GM23338 (cell line): ENCODE results near the gene USP15. TPM values are rescaled to one million over a fixed set of nuclear protein-coding genes. Genes with fewer than 3 reads are reported as not detected.

Experiments used
- ATAC-seq: fragments of 200-7000 bp; cut with Tn5 transposase; 3 replicates; pipeline ENCODE4 v1.9.1; 2020
- DNase-seq: peaks from one replicate; pipeline ENCODE4 v3.0.0-alpha.2; 2015; ENCODE audit warnings: low spot score
- H2AFZ ChIP-seq: fragments of 200-600 bp; sonication (generic); 2 replicates; pipeline ENCODE4 v1.8.0; 2016; ENCODE audit warnings: antibody characterized with exemption, mild to moderate bottlenecking, moderate library complexity
- H3F3A ChIP-seq: fragments of 200-600 bp; sonication (generic); replicated peaks from 2 replicates; pipeline ENCODE4 v1.8.0; 2017; ENCODE audit warnings: antibody characterized with exemption, mixed run types, low read depth
- H3K27ac ChIP-seq: fragments of 200-600 bp; sonication (generic); 2 replicates; pipeline ENCODE4 v1.6.1; 2016; ENCODE audit warnings: low read depth
- H3K27me3 ChIP-seq: fragments of 200-600 bp; sonication (generic); 2 replicates; pipeline ENCODE4 v1.8.0; 2016; ENCODE audit warnings: mild to moderate bottlenecking, mixed run types, moderate library complexity; ENCODE audit not compliant: insufficient read depth
- H3K36me3 ChIP-seq: fragments of 200-600 bp; sonication (generic); 2 replicates; pipeline ENCODE4 v1.8.0; 2016; ENCODE audit warnings: mild to moderate bottlenecking; ENCODE audit not compliant: insufficient read depth
- H3K4me1 ChIP-seq: fragments of 200-600 bp; sonication (generic); 2 replicates; pipeline ENCODE4 v1.8.0; 2016; ENCODE audit warnings: mild to moderate bottlenecking, moderate library complexity; ENCODE audit not compliant: insufficient read depth
- H3K4me2 ChIP-seq: fragments of 200-600 bp; sonication (generic); 2 replicates; pipeline ENCODE4 v1.7.1; 2017; ENCODE audit warnings: mixed run types
- H3K4me3 ChIP-seq: fragments of 200-600 bp; sonication (generic); 2 replicates; pipeline ENCODE4 v1.6.1; 2016; ENCODE audit warnings: mixed run types
- H3K79me2 ChIP-seq: fragments of 200-600 bp; sonication (generic); replicated peaks from 2 replicates; pipeline ENCODE4 v1.8.0; 2017; ENCODE audit warnings: mild to moderate bottlenecking; ENCODE audit not compliant: insufficient read depth
- H3K9me2 ChIP-seq: fragments of 200-600 bp; sonication (generic); 2 replicates; pipeline ENCODE4 v1.8.0; 2017; ENCODE audit not compliant: insufficient read depth
- H4K20me1 ChIP-seq: fragments of 200-600 bp; sonication (generic); replicated peaks from 2 replicates; pipeline ENCODE4 v1.8.0; 2017; ENCODE audit warnings: mild to moderate bottlenecking; ENCODE audit not compliant: insufficient read depth
- H3K27ac Mint-ChIP-seq: 2 replicates; pipeline ENCODE4 v1.8.0; 2020; ENCODE audit warnings: inconsistent platforms, mild to moderate bottlenecking, moderate library complexity, mixed read lengths
- H3K27me3 Mint-ChIP-seq: 3 replicates; pipeline ENCODE4 v1.8.0; 2022; ENCODE audit warnings: low read depth, mild to moderate bottlenecking, moderate library complexity, mixed read lengths, inconsistent platforms; ENCODE audit not compliant: insufficient read depth, poor library complexity
- H3K36me3 Mint-ChIP-seq: 3 replicates; pipeline ENCODE4 v1.8.0; 2021; ENCODE audit warnings: low read depth, mild to moderate bottlenecking, inconsistent platforms, moderate library complexity, mixed read lengths
- H3K4me1 Mint-ChIP-seq: 3 replicates; pipeline ENCODE4 v1.8.0; 2020; ENCODE audit warnings: mild to moderate bottlenecking, inconsistent platforms, mixed read lengths
- H3K4me3 Mint-ChIP-seq: 3 replicates; pipeline ENCODE4 v1.8.0; 2021; ENCODE audit warnings: moderate library complexity, mild to moderate bottlenecking, inconsistent platforms, mixed read lengths
- H3K9me3 Mint-ChIP-seq: 3 replicates; pipeline ENCODE4 v1.8.0; 2020; ENCODE audit warnings: moderate library complexity, mild to moderate bottlenecking, inconsistent platforms, mixed read lengths
- CREB1 ChIP-seq: fragments of 250-450 bp; sonication (Bioruptor Pico); IDR thresholded peaks from 2 replicates; pipeline ENCODE4 v1.5.0; 2020; ENCODE audit warnings: low read depth, mild to moderate bottlenecking, moderate library complexity
- EZH2 ChIP-seq: fragments of 200-600 bp; sonication (generic); IDR thresholded peaks from one replicate; pipeline ENCODE4 v1.8.0; 2017; ENCODE audit warnings: antibody characterized with exemption, mild to moderate bottlenecking, low read depth; ENCODE audit not compliant: unreplicated experiment
- EZH2phosphoT487 ChIP-seq: fragments of 200-600 bp; sonication (generic); IDR thresholded peaks from one replicate; pipeline ENCODE4 v1.8.1; 2018; ENCODE audit warnings: antibody characterized with exemption; ENCODE audit not compliant: unreplicated experiment
- JUNB ChIP-seq: IDR thresholded peaks from one replicate; pipeline ENCODE4 v1.6.1; 2016; ENCODE audit warnings: antibody characterized with exemption; ENCODE audit not compliant: unreplicated experiment
- NANOG ChIP-seq: IDR thresholded peaks from 2 replicates; pipeline ENCODE4 v1.6.1; 2016; ENCODE audit warnings: antibody characterized with exemption, borderline replicate concordance
- POLR2AphosphoS5 ChIP-seq: IDR thresholded peaks from 2 replicates; pipeline ENCODE4 v1.6.1; 2016; ENCODE audit warnings: antibody characterized with exemption, low read depth
- STAT1 ChIP-seq: IDR thresholded peaks from one replicate; pipeline ENCODE4 v1.6.1; 2016; ENCODE audit warnings: antibody characterized with exemption; ENCODE audit not compliant: unreplicated experiment
- ZNF114 ChIP-seq: fragments of 250-450 bp; sonication (Bioruptor Pico); IDR thresholded peaks from 2 replicates; pipeline ENCODE4 v1.5.0; 2020; ENCODE audit warnings: mild to moderate bottlenecking, moderate library complexity
- ZNF331 ChIP-seq: fragments of 250-450 bp; sonication (Bioruptor Pico); IDR thresholded peaks from 2 replicates; pipeline ENCODE4 v1.5.0; 2020; ENCODE audit warnings: low read depth, mild to moderate bottlenecking, moderate library complexity
- polyA plus RNA-seq: library from polyadenylated mRNA; unstranded; fragments of >200 nt; fragmentation: Nextera tagmentation; extraction: Ambion mirVana; gene quantifications from 2 replicates; pipeline ENCODE4 v1.2.1, GENCODE V29; 2016
- total RNA-seq: library from RNA; depleted of rRNA; stranded (reverse); fragments of >200 nt; shearing (Covaris generic); gene quantifications from 2 replicates; pipeline ENCODE4 v1.2.3, GENCODE V29; 2014
- TF ChIP-seq, protein P1 (sequence below), 2 experiments: fragments of 200-600 bp in 1 of 2; sonication (generic) in 1 of 2; conservative IDR thresholded peaks; 2 replicates each; pipeline versions ENCODE4 v1.5.1 to v1.6.1; 2016 to 2017; ENCODE audit warnings: antibody characterized with exemption in 2 of 2, low read depth in 2 of 2, mild to moderate bottlenecking in 2 of 2, moderate library complexity in 1 of 2
- TF ChIP-seq, protein P2 (sequence below): IDR thresholded peaks from one replicate; pipeline ENCODE4 v1.6.1; 2018; ENCODE audit warnings: antibody characterized with exemption; ENCODE audit not compliant: unreplicated experiment

The USP15 gene
- total and polyA plus RNA-seq, 2 experiments from 2014 or later: 29.5 to 60.3 TPM

GRCh38 chr12:62233805-62234204, 26.4 kb upstream of the USP15 start:
- Histone ChIP-seq H3K79me2 (no peaks in the 10 kb centered on the region), H3K4me3 (no peak overlapping the region), H3K4me1 (no peaks in the 10 kb centered on the region), H3K4me2 (no peak overlapping the region), H2AFZ (no peak overlapping the region), H3K27ac (no peak overlapping the region), H3F3A (no peaks in the 10 kb centered on the region), H4K20me1 (no peaks in the 10 kb centered on the region), H3K27me3 (no peaks in the 10 kb centered on the region), H3K36me3 (no peaks in the 10 kb centered on the region), H3K9me2 (no peaks in the 10 kb centered on the region)
- DNase-seq (no peak), ATAC-seq (no peak)
- H3K4me3 Mint-ChIP-seq: no peak overlapping the region
- no peak overlapping the region for H3K27ac Mint-ChIP-seq
- H3K4me1 Mint-ChIP-seq: no peaks in the 10 kb centered on the region
- H3K36me3 Mint-ChIP-seq: no peaks in the 10 kb centered on the region
- no peaks in the 10 kb centered on the region; the same call in 2 of the 3 replicates for H3K9me3 Mint-ChIP-seq
- no peak for TF ChIP-seq EZH2
- no peak for TF ChIP-seq EZH2phosphoT487
- TF ChIP-seq, protein P1, sequence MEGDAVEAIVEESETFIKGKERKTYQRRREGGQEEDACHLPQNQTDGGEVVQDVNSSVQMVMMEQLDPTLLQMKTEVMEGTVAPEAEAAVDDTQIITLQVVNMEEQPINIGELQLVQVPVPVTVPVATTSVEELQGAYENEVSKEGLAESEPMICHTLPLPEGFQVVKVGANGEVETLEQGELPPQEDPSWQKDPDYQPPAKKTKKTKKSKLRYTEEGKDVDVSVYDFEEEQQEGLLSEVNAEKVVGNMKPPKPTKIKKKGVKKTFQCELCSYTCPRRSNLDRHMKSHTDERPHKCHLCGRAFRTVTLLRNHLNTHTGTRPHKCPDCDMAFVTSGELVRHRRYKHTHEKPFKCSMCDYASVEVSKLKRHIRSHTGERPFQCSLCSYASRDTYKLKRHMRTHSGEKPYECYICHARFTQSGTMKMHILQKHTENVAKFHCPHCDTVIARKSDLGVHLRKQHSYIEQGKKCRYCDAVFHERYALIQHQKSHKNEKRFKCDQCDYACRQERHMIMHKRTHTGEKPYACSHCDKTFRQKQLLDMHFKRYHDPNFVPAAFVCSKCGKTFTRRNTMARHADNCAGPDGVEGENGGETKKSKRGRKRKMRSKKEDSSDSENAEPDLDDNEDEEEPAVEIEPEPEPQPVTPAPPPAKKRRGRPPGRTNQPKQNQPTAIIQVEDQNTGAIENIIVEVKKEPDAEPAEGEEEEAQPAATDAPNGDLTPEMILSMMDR (conservative IDR thresholded peaks at IDR 0.05; ENCODE audit: low read depth in 2 of 2): no peak
- TF ChIP-seq, protein P2, sequence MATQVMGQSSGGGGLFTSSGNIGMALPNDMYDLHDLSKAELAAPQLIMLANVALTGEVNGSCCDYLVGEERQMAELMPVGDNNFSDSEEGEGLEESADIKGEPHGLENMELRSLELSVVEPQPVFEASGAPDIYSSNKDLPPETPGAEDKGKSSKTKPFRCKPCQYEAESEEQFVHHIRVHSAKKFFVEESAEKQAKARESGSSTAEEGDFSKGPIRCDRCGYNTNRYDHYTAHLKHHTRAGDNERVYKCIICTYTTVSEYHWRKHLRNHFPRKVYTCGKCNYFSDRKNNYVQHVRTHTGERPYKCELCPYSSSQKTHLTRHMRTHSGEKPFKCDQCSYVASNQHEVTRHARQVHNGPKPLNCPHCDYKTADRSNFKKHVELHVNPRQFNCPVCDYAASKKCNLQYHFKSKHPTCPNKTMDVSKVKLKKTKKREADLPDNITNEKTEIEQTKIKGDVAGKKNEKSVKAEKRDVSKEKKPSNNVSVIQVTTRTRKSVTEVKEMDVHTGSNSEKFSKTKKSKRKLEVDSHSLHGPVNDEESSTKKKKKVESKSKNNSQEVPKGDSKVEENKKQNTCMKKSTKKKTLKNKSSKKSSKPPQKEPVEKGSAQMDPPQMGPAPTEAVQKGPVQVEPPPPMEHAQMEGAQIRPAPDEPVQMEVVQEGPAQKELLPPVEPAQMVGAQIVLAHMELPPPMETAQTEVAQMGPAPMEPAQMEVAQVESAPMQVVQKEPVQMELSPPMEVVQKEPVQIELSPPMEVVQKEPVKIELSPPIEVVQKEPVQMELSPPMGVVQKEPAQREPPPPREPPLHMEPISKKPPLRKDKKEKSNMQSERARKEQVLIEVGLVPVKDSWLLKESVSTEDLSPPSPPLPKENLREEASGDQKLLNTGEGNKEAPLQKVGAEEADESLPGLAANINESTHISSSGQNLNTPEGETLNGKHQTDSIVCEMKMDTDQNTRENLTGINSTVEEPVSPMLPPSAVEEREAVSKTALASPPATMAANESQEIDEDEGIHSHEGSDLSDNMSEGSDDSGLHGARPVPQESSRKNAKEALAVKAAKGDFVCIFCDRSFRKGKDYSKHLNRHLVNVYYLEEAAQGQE: no peak
- peaks cover 2% of the 10 kb centered on the region for H3K27me3 Mint-ChIP-seq

DNA sequence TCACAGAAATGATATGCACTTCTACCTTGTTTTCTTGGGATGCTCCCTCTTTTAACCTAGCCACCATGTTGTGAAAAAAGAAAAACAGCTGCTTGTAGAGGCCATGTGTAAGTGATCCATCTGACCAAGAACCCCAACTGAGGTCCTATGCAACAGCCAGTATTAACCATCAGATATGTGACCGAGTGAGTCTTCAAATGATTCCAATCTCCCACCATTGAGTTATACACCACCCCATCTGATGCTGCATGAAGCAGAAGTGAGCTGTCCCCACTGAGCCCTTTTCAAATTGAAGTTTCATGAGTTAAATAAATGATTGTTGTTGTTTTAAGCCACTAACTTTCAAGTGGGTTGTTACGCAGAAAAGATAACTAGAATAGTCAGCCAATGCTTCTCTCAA, 20.6 kb upstream of the USP15 start:
- DNase-seq (no peak), ATAC-seq (no peak)
- no peak overlapping the region for H3K4me2 ChIP-seq
- Mint-ChIP-seq H3K27me3 (peaks cover 4% of the 10 kb centered on the region), H3K27ac (no peak overlapping the region), H3K4me1 (peaks cover 4% of the 10 kb centered on the region; the same call in 2 of the 3 replicates), H3K9me3 (no peaks in the 10 kb centered on the region; the same call in 2 of the 3 replicates), H3K36me3 (no peaks in the 10 kb centered on the region), H3K4me3 (no peak overlapping the region)
- no peaks in the 10 kb centered on the region for H3F3A ChIP-seq
- H3K79me2 ChIP-seq: no peaks in the 10 kb centered on the region
- H3K4me1 ChIP-seq: no peaks in the 10 kb centered on the region; the same call in 1 of the 2 replicates
- no peak overlapping the region for H3K4me3 ChIP-seq
- H3K9me2 ChIP-seq: no peaks in the 10 kb centered on the region
- H2AFZ ChIP-seq: no peak overlapping the region
- no peak overlapping the region for H3K27ac ChIP-seq
- H4K20me1 ChIP-seq: no peaks in the 10 kb centered on the region
- no peaks in the 10 kb centered on the region for H3K36me3 ChIP-seq
- H3K27me3 ChIP-seq: no peaks in the 10 kb centered on the region
- TF ChIP-seq CREB1 (CRISPR knock-in tag) (no peak), EZH2phosphoT487 (no peak), EZH2 (no peak), STAT1 (no peak), NANOG (no peak), ZNF114 (CRISPR knock-in tag) (no peak), JUNB (no peak), ZNF331 (CRISPR knock-in tag) (no peak), POLR2AphosphoS5 (no peak)
- TF ChIP-seq, protein P2: no peak
- TF ChIP-seq, protein P1 (conservative IDR thresholded peaks at IDR 0.05; ENCODE audit: low read depth in 2 of 2): no peak
